SIG-M5 treated with dmso at 0.1 percent for 504 hours (cell line): ENCODE results near the gene UBE2S.

Experiments
- DNase-seq: peaks from one replicate; lab custom pipeline; 2025; ENCODE audit not compliant: unreplicated experiment; lab: John Stamatoyannopoulos, UW

UBE2S gene

GRCh38 chr19:55384920-55385723 lies 22.5 kb downstream of the UBE2S start:
- peak; percentile 90 for DNase-seq

GRCh38 chr19:55384131-55384919 lies 23.3 kb downstream of the UBE2S start, which contains the start of gene TMEM238:
TMEM238 (minus strand) TSS chr19:55384292; CDS start chr19:55384259, 33 bp downstream.
- peak; percentile 51 for DNase-seq

GRCh38 chr19:55383279-55384130 lies 24.1 kb downstream of the UBE2S start:
- peak; percentile 55 for DNase-seq

- no peak for DNase-seq
Measured at GRCh38 chr19:55382522-55383054, 25.0 kb downstream of the UBE2S start.

GRCh38 chr19:55382013-55382412 lies 25.6 kb downstream of the UBE2S start:
- DNase-seq: no peak

- no peak for DNase-seq
Measured at GRCh38 chr19:55379174-55379573, 28.4 kb downstream of the UBE2S start.

GRCh38 chr19:55377356-55378131 lies 30.0 kb downstream of the UBE2S start:
- no peak for DNase-seq

GRCh38 chr19:55376241-55376933 lies 31.2 kb downstream of the UBE2S start, which contains the start of gene TMEM190:
TMEM190 (plus strand) TSS chr19:55376826; CDS start chr19:55376854, 28 bp downstream.
- no peak for DNase-seq

- DNase-seq: no peak
Measured at GRCh38 chr19:55373993-55374757, 33.4 kb downstream of the UBE2S start.

- no peak for DNase-seq
Measured at GRCh38 chr19:55373306-55373992, 34.1 kb downstream of the UBE2S start.

- no peak for DNase-seq
Measured at GRCh38 chr19:55372316-55373081, 35.1 kb downstream of the UBE2S start.

- no peak for DNase-seq
Measured at GRCh38 chr19:55370305-55370988, 37.1 kb downstream of the UBE2S start, which contains the start of gene IL11. IL11 (minus strand) TSS chr19:55370463; CDS start chr19:55370310, 153 bp downstream.

- DNase-seq: no peak
Measured at GRCh38 chr19:55369653-55370304, 37.8 kb downstream of the UBE2S start.

- no peak for DNase-seq
Measured at GRCh38 chr19:55368701-55369563, 38.7 kb downstream of the UBE2S start.

- no peak for DNase-seq
Measured at GRCh38 chr19:55368106-55368505, 39.5 kb downstream of the UBE2S start.
